IPS-NIHi7 (cell line): ENCODE results near the gene JSRP1.

Experiments used
- DNase-seq: peaks from one replicate; pipeline ENCODE4 v3.0.0; 2012; ENCODE audit warnings: mixed read lengths; ENCODE audit errors: extremely low spot score

The JSRP1 gene

GRCh38 chr19:2232286-2233151 lies 23.7 kb downstream of the JSRP1 start:
- DNase-seq, result no peak

GRCh38 chr19:2231621-2232221 lies 24.5 kb downstream of the JSRP1 start:
- no peak for DNase-seq

- no peak for DNase-seq
Measured at GRCh38 chr19:2230807-2231533, 25.2 kb downstream of the JSRP1 start.

- DNase-seq, result no peak
Measured at GRCh38 chr19:2230033-2230531, 26.1 kb downstream of the JSRP1 start.

- no peak for DNase-seq
Measured at GRCh38 chr19:2229103-2230032, 26.8 kb downstream of the JSRP1 start.

- DNase-seq, result no peak
Measured at GRCh38 chr19:2228157-2229030, 27.8 kb downstream of the JSRP1 start.

GRCh38 chr19:2227415-2228156 lies 28.6 kb downstream of the JSRP1 start:
- no peak for DNase-seq

- DNase-seq, result no peak
Measured at GRCh38 chr19:2226840-2227360, 29.3 kb downstream of the JSRP1 start.

GRCh38 chr19:2226051-2226839 lies 30.0 kb downstream of the JSRP1 start:
- no peak for DNase-seq

GRCh38 chr19:2225415-2226050 lies 30.7 kb downstream of the JSRP1 start:
- no peak for DNase-seq

GRCh38 chr19:2224754-2225349 lies 31.4 kb downstream of the JSRP1 start:
- no peak for DNase-seq

- DNase-seq, result no peak
Measured at GRCh38 chr19:2223959-2224358, 32.3 kb downstream of the JSRP1 start.

GRCh38 chr19:2223391-2223790 lies 32.8 kb downstream of the JSRP1 start:
- no peak for DNase-seq

- DNase-seq, result no peak
Measured at GRCh38 chr19:2221918-2222317, 34.3 kb downstream of the JSRP1 start.

- no peak for DNase-seq
Measured at GRCh38 chr19:2221250-2221831, 34.9 kb downstream of the JSRP1 start.

GRCh38 chr19:2219726-2220125 lies 36.5 kb downstream of the JSRP1 start:
- no peak for DNase-seq

- no peak for DNase-seq
Measured at GRCh38 chr19:2217591-2217990, 38.6 kb downstream of the JSRP1 start.
